Forelimb muscle (tissue), 1 donor: Measurements from ENCODE around the gene NFIB. TPM values are rescaled to one million over a fixed set of nuclear protein-coding genes. Genes with fewer than 3 reads are reported as not detected.

Experiments
- DNase-seq: peaks from one replicate; pipeline ENCODE4 v3.0.0-alpha.2; 2013; ENCODE audit warnings: low read depth
- polyA plus RNA-seq: library from polyadenylated mRNA; unstranded; fragments of 120-200 nt; gene quantifications from one replicate; pipeline ENCODE4 v1.2.1, GENCODE V29; 2013; ENCODE audit not compliant: insufficient read length

Gene NFIB
- polyA plus RNA-seq, 1 donor: 82.4 TPM

GRCh38 chr9:14306672-14307660, 7.0 kb downstream of the NFIB start:
- no peak for DNase-seq

- DNase-seq: no peak
Observed at GRCh38 chr9:14306188-14306587, 7.8 kb downstream of the NFIB start.

GRCh38 chr9:14304259-14304658, 9.7 kb downstream of the NFIB start:
- DNase-seq: no peak

DNA sequence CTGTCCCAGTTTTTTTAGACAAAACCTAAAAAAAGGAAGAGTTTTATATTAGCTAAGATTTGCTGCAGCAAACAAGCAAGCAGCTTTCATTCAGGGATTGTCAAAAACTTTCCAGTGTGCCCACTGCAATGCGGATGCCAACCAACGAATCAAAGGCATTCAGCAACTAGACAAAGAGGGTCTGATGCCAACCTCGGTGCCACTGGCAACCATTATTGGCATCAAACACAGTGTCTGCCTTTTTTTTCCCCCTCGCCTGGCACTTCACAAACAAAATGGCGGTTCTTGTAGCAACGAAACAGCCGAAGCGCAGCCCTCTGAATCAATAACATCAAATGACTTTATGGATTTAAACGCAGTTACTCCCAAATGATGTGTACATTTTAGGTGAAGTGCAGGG, 10.4 kb downstream of the NFIB start:
- no peak for DNase-seq

DNA sequence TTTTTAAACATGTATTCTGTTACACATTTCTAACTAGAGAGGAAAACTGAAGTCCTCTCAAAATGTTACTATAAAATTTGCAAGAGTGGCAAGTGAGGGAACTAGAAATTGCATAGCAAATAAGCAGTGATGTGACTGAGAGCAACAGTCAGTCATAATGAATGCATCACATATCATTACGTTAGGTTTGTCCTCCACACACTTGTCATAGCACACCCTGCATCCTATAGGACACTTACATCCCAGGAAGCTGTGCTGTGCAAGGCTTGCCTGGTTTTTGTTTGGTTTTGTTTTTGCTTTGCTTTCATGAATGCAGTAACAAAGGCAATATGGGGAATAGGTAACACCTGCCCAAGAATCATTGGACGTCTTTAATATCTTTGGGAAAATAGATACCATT, 10.8 kb downstream of the NFIB start:
- DNase-seq: no peak

- no peak for DNase-seq
Observed at GRCh38 chr9:14302405-14302804, 11.5 kb downstream of the NFIB start.

DNA sequence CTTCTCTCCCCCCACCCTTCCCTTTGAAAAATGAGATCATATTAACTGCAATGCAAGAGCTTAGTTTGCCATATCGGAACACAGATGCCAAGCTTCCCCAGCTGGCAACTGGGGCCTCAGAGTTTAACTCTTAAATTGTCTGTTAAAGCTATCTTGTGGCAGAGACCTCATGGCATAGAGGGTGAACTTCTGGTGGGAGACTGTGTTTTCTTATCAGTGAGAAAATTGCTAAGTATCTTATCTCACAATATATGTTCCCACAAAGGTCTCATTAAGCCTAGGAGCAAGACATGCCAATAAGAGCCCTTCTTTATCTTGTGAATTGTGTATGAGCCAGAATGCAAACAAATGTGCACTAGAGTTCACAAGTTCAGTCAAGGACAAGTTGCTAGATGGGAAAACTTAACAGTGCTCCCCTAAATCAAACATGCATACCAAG, 12.3 kb downstream of the NFIB start:
- no peak for DNase-seq

GRCh38 chr9:14301006-14301405, 12.9 kb downstream of the NFIB start:
- no peak for DNase-seq

- DNase-seq: no peak
Observed at GRCh38 chr9:14300588-14300987, 13.4 kb downstream of the NFIB start.

DNA sequence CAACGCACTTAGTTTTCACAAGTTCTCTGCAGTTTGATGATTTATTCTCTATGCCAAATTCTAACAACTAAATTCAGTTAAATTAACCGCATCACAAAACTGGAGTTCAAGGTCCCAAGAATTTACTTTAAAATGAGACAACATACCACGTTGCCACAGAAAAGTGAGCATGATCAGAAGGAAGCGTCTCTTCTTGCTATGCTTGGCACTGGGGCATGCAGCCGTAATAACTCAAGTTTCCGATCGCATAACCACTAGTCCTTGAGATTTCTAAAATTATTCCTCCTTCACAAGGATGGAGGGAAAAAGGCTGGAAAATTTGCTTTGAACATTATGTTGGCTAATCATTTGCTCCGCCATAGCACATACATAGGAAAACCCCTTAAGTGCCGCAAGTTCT, 13.9 kb downstream of the NFIB start:
- DNase-seq: no peak

- no peak for DNase-seq
Observed at GRCh38 chr9:14298601-14299022, 15.3 kb downstream of the NFIB start.

GRCh38 chr9:14296495-14297113, 17.3 kb downstream of the NFIB start:
- no peak for DNase-seq

- no peak for DNase-seq
Observed at GRCh38 chr9:14294659-14295058, 19.3 kb downstream of the NFIB start.

GRCh38 chr9:14293801-14294200, 20.1 kb downstream of the NFIB start:
- DNase-seq: no peak

- no peak for DNase-seq
Observed at GRCh38 chr9:14292181-14292739, 21.7 kb downstream of the NFIB start.

GRCh38 chr9:14289916-14290315, 24.0 kb downstream of the NFIB start:
- DNase-seq: no peak

GRCh38 chr9:14288433-14288832, 25.5 kb downstream of the NFIB start:
- DNase-seq: no peak

GRCh38 chr9:14286121-14286520, 27.8 kb downstream of the NFIB start:
- DNase-seq: no peak

GRCh38 chr9:14283276-14283675, 30.7 kb downstream of the NFIB start:
- no peak for DNase-seq

- no peak for DNase-seq
Observed at GRCh38 chr9:14281876-14282275, 32.1 kb downstream of the NFIB start.

DNA sequence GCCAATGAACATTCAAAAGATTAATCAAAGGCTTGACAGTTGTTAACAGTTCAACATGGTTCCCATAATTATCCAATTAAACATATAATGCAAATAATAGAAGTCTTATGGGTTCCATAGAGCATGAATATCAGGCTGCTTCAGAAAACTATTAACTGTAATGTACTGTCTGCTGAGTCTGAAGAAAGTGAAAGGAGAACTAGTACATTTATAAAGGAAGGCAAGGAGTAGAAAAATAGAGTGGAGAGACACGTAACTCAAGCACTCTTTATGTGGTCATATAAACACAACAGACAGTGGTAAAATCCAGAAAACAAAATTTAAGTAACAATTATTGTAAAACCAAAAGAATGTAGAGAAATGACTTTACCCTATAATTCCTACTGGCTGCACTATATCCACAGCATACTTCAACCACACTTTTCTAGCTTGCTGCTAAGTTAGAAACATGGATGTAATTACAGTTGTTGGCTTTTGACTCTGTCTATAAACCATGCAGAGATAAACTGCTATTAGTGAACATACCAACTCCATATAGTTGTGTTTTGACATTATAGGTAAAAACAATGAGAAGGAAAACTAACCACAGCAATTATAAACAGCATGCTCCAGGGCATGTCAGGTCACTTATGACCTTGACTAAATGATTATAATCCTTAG, 32.7 kb downstream of the NFIB start:
- no peak for DNase-seq

GRCh38 chr9:14279671-14280070, 34.3 kb downstream of the NFIB start:
- no peak for DNase-seq
